Neuronal stem cell (in vitro differentiated cells): ENCODE data around the gene TNS3.

Experiments used
- DNase-seq: peaks from one replicate; pipeline ENCODE4 v3.0.0-alpha.2; 2013; ENCODE audit warnings: low spot score
- H2AFZ ChIP-seq: one replicate; pipeline ENCODE4 v1.6.1; 2013; ENCODE audit warnings: mild to moderate bottlenecking, low read length, inconsistent platforms
- H2AK5ac ChIP-seq: 2 replicates; pipeline ENCODE4 v1.6.1; 2013; ENCODE audit warnings: low read depth, mild to moderate bottlenecking, inconsistent platforms, low read length, moderate library complexity, mixed read lengths
- H2BK120ac ChIP-seq: 2 replicates; pipeline ENCODE4 v1.6.1; 2013; ENCODE audit warnings: low read depth, mild to moderate bottlenecking, inconsistent platforms, low read length, moderate library complexity, mixed read lengths
- H2BK12ac ChIP-seq: one replicate; pipeline ENCODE4 v1.6.1; 2013; ENCODE audit warnings: low read length, inconsistent platforms
- H2BK15ac ChIP-seq: 2 replicates; pipeline ENCODE4 v1.6.1; 2013; ENCODE audit warnings: mild to moderate bottlenecking, low read length, inconsistent platforms, mixed read lengths
- H2BK5ac ChIP-seq: one replicate; pipeline ENCODE4 v1.6.1; 2013; ENCODE audit warnings: inconsistent platforms, mild to moderate bottlenecking, low read length, moderate library complexity
- H3K14ac ChIP-seq: one replicate; pipeline ENCODE4 v1.6.1; 2013; ENCODE audit warnings: low read length, inconsistent platforms
- H3K18ac ChIP-seq: 2 replicates; pipeline ENCODE4 v1.6.1; 2013; ENCODE audit warnings: low read length, inconsistent platforms
- H3K23ac ChIP-seq: 2 replicates; pipeline ENCODE4 v1.6.1; 2013; ENCODE audit warnings: low read depth, mild to moderate bottlenecking, mixed read lengths, low read length, inconsistent platforms; ENCODE audit not compliant: poor library complexity
- H3K27ac ChIP-seq: replicated peaks from 3 replicates; pipeline ENCODE4 v1.5.1; 2013; ENCODE audit warnings: low read length, inconsistent platforms
- H3K27me3 ChIP-seq, 3 experiments: 2 replicates each; pipeline ENCODE4 v1.6.1; 2013; ENCODE audit warnings: low read length in 3 of 3, mild to moderate bottlenecking in 2 of 3, inconsistent platforms in 1 of 3, low read depth in 1 of 3, mixed read lengths in 1 of 3, moderate library complexity in 1 of 3; ENCODE audit not compliant: control insufficient read depth in 3 of 3, insufficient read depth in 3 of 3
- H3K36me3 ChIP-seq, 2 donors: replicated peaks in 1 of 2; 2 replicates each; pipeline ENCODE4 v1.6.1; 2013; ENCODE audit warnings: low read length in 2 of 2; ENCODE audit not compliant: control insufficient read depth in 2 of 2, insufficient read depth in 2 of 2
- H3K4ac ChIP-seq: 2 replicates; pipeline ENCODE4 v1.6.1; 2013; ENCODE audit warnings: inconsistent platforms, mild to moderate bottlenecking, low read length, moderate library complexity
- H3K4me1 ChIP-seq, 2 donors: 1 replicate in 1 of 2; 2 replicates in 1 of 2; pipeline ENCODE4 v1.6.1; 2013; ENCODE audit warnings: low read length in 2 of 2, low read depth in 1 of 2; ENCODE audit not compliant: control insufficient read depth in 2 of 2, insufficient read depth in 1 of 2
- H3K4me2 ChIP-seq: one replicate; pipeline ENCODE4 v1.6.1; 2013; ENCODE audit warnings: mild to moderate bottlenecking, low read length, inconsistent platforms; ENCODE audit not compliant: insufficient read depth, poor library complexity, severe bottlenecking
- H3K4me3 ChIP-seq, 2 donors: 2 replicates each; pipeline ENCODE4 v1.5.1; 2013; ENCODE audit warnings: low read length in 2 of 2, mild to moderate bottlenecking in 2 of 2, inconsistent platforms in 1 of 2, moderate library complexity in 1 of 2
- H3K79me1 ChIP-seq: one replicate; pipeline ENCODE4 v1.6.1; 2013; ENCODE audit warnings: low read depth, mild to moderate bottlenecking, inconsistent platforms, low read length, moderate library complexity
- H3K9ac ChIP-seq: one replicate; pipeline ENCODE4 v1.6.1; 2013; ENCODE audit warnings: mild to moderate bottlenecking, low read depth, low read length, inconsistent platforms; ENCODE audit not compliant: poor library complexity
- H3K9me3 ChIP-seq, 2 donors: replicated peaks in 1 of 2; 2 replicates each; pipeline versions ENCODE3 to v1.6.1; 2013; ENCODE audit warnings: low read length in 2 of 2, mild to moderate bottlenecking in 2 of 2, inconsistent platforms in 1 of 2, low read depth in 1 of 2, mixed read lengths in 1 of 2, moderate library complexity in 1 of 2; ENCODE audit not compliant: control insufficient read depth in 2 of 2, insufficient read depth in 1 of 2
- H4K8ac ChIP-seq: one replicate; pipeline ENCODE4 v1.6.1; 2013; ENCODE audit warnings: low read depth, mild to moderate bottlenecking, inconsistent platforms, low read length, moderate library complexity
- H4K91ac ChIP-seq: one replicate; pipeline ENCODE4 v1.6.1; 2013; ENCODE audit warnings: low read length, low read depth, mild to moderate bottlenecking, inconsistent platforms; ENCODE audit not compliant: poor library complexity
- WGBS, 2 donors: extraction: QIAGEN DNeasy Blood & Tissue Kit; methylation state at CpG; one replicate each; pipeline ENCODE4 v1.1.7; 2013; ENCODE audit warnings: missing lambda C conversion rate in 2 of 2, mixed read lengths in 1 of 2; ENCODE audit not compliant: insufficient read length in 2 of 2, insufficient replicate concordance in 1 of 2; ENCODE audit errors: extremely low coverage in 2 of 2; 5-methylcytosine and 5-hydroxymethylcytosine counted together

The TNS3 gene

GRCh38 chr7:47362984-47363383 lies 218.9 kb downstream of the TNS3 start:
- WGBS, 2 donors = 100% methylated on average over 1 of the region's 1 CpG; no CpG with 5 or more reads in 1 of the 2 donors
- Histone ChIP-seq H2AFZ (no peak overlapping the region), H3K27me3 (no peaks in the 10 kb centered on the region), H2BK15ac (no peak overlapping the region), H3K9ac (no peak overlapping the region), H2BK5ac (no peak overlapping the region), H3K4ac (no peak overlapping the region), H3K18ac (no peak overlapping the region), H2AK5ac (no peak overlapping the region), H3K79me1 (peaks cover 10% of the 10 kb centered on the region), H3K14ac (no peak overlapping the region), H3K27ac (no peak overlapping the region), H3K4me2 (no peak overlapping the region), H3K9me3 (peaks cover 0 to 5% of the 10 kb centered on the region in 2 donors), H4K91ac (no peak overlapping the region), H3K23ac (no peak overlapping the region), H2BK120ac (no peak overlapping the region), H2BK12ac (no peak overlapping the region), H4K8ac (no peak overlapping the region), H3K4me3 (no peak overlapping the region), H3K4me1 (peaks cover 4 to 8% of the 10 kb centered on the region in 2 donors), H3K36me3 (peaks cover 0 to 14% of the 10 kb centered on the region in 2 donors)
- DNase-seq = no peak

- Histone ChIP-seq H3K4me3 (no peak overlapping the region), H2BK120ac (no peak overlapping the region), H3K18ac (no peak overlapping the region), H2AK5ac (no peak overlapping the region), H3K27ac (no peak overlapping the region), H4K91ac (no peak overlapping the region), H2BK15ac (no peak overlapping the region), H2BK12ac (no peak overlapping the region), H3K4me2 (no peak overlapping the region), H2AFZ (no peak overlapping the region), H3K9me3 (peaks cover 0 to 5% of the 10 kb centered on the region in 2 donors), H2BK5ac (no peak overlapping the region), H3K36me3 (peaks cover 0 to 5% of the 10 kb centered on the region in 2 donors), H3K27me3 (no peaks in the 10 kb centered on the region), H3K4ac (no peak overlapping the region), H3K14ac (no peak overlapping the region), H3K4me1 (peaks cover 4 to 10% of the 10 kb centered on the region in 2 donors), H3K79me1 (peaks cover 10% of the 10 kb centered on the region), H4K8ac (no peak overlapping the region), H3K23ac (no peak overlapping the region), H3K9ac (no peak overlapping the region)
- WGBS, 2 donors = no CpG with 5 or more reads among the region's 4 CpGs
- no peak for DNase-seq
Observed at GRCh38 chr7:47361746-47362215, 220.1 kb downstream of the TNS3 start.

- H3K36me3 ChIP-seq = peaks cover 0 to 3% of the 10 kb centered on the region in 2 donors
- H3K4ac ChIP-seq = no peak overlapping the region
- WGBS, 2 donors = no CpG with 5 or more reads among the region's 5 CpGs
- H3K18ac ChIP-seq = peak overlapping the region; percentile 44
- no peak overlapping the region for H3K9ac ChIP-seq
- no peak overlapping the region for H2AFZ ChIP-seq
- no peak overlapping the region for H3K23ac ChIP-seq
- no peak overlapping the region for H2BK120ac ChIP-seq
- no peak overlapping the region for H3K14ac ChIP-seq
- H4K8ac ChIP-seq = no peak overlapping the region
- no peak overlapping the region for H3K4me2 ChIP-seq
- no peak overlapping the region for H2AK5ac ChIP-seq
- no peak overlapping the region for H4K91ac ChIP-seq
- DNase-seq = no peak
- no peak overlapping the region for H3K4me3 ChIP-seq
- H2BK5ac ChIP-seq = no peak overlapping the region
- H2BK12ac ChIP-seq = no peak overlapping the region
- H3K27ac ChIP-seq = no peak overlapping the region
- peaks cover 8% of the 10 kb centered on the region for H3K79me1 ChIP-seq
- H2BK15ac ChIP-seq = no peak overlapping the region
- no peaks in the 10 kb centered on the region for H3K27me3 ChIP-seq
- H3K9me3 ChIP-seq = peaks cover 0 to 5% of the 10 kb centered on the region in 2 donors
- H3K4me1 ChIP-seq = peaks cover 2 to 5% of the 10 kb centered on the region in 2 donors
Observed at GRCh38 chr7:47361236-47361635, 220.7 kb downstream of the TNS3 start.

DNA sequence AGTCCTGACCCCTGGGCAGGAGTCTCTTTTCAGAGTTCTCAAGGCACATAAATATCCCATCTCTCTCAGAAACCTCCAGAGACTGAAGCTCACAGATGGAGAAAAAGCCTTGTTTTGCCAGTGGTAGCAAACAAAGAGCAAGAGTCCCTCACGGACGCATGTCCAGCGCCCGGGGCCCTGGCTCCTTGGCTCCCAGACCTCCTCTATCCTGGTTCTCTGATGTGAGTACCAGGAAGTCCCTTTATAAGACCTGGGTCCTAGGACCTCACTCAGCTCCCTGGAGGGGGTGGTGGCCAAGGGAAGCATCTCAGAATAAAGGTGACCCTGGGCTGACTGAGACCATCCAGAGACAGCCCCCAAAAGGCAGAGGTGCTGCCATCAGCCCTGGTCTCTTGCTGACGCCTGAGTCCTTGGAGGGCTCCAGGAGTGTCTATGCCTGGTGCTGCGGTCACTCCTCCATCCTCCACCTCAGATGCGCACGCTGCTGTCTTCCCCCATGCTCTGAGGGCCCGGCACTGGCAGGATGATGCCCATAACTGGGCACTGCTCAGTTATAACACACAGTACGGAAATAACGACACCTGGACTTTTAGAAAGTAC lies 221.5 kb downstream of the TNS3 start:
- H2BK15ac ChIP-seq = no peak overlapping the region
- H2BK12ac ChIP-seq = no peak overlapping the region
- no peak overlapping the region for H4K91ac ChIP-seq
- H4K8ac ChIP-seq = no peak overlapping the region
- no peak overlapping the region for H3K27ac ChIP-seq
- H3K4me3 ChIP-seq = no peak overlapping the region
- H3K36me3 ChIP-seq = peaks cover 0 to 3% of the 10 kb centered on the region in 2 donors
- H2AFZ ChIP-seq = no peak overlapping the region
- peaks cover 0 to 5% of the 10 kb centered on the region in 2 donors for H3K9me3 ChIP-seq
- no peak overlapping the region for H3K4ac ChIP-seq
- no peaks in the 10 kb centered on the region for H3K27me3 ChIP-seq
- peak overlapping the region; percentile 78 for H3K14ac ChIP-seq
- no peak overlapping the region for H2BK120ac ChIP-seq
- peaks cover 8% of the 10 kb centered on the region for H3K79me1 ChIP-seq
- no CpG with 5 or more reads among the region's 11 CpGs for WGBS, 2 donors
- no peak overlapping the region for H2AK5ac ChIP-seq
- DNase-seq = no peak
- peaks cover 0 to 3% of the 10 kb centered on the region in 2 donors for H3K4me1 ChIP-seq
- no peak overlapping the region for H3K4me2 ChIP-seq
- no peak overlapping the region for H3K23ac ChIP-seq
- H2BK5ac ChIP-seq = no peak overlapping the region
- no peak overlapping the region for H3K9ac ChIP-seq
- H3K18ac ChIP-seq = peak overlapping the region; percentile 65
